Endothelial cell of umbilical vein (primary cell): ENCODE data around the gene ANO1. TPM values are rescaled to one million over a fixed set of nuclear protein-coding genes. Genes with fewer than 3 reads are reported as not detected.

Experiments
- BruUV-seq: library from RNA; stranded (reverse); fragments of 400-500 nt; replicated peaks from 2 replicates; lab custom pipeline; 2021; lab: Mats Ljungman, UMichigan
- CTCF ChIA-PET: fragments of 300-600, 350-600 bp; sonication (Branson Sonifier 250); formaldehyde crosslinking; loops from one replicate; lab custom pipeline; 2021; ENCODE audit warnings: antibody characterized with exemption, inconsistent platforms; lab: Charles Lee
- POLR2A ChIA-PET: fragments of 300-600, 350-600 bp; sonication (Branson Sonifier 250); formaldehyde crosslinking; loops from one replicate; lab custom pipeline; 2021; ENCODE audit warnings: antibody characterized with exemption, inconsistent platforms; lab: Charles Lee
- DNase-seq: peaks from one replicate; pipeline ENCODE4 v3.0.0-alpha.2; 2011; ENCODE audit warnings: low read depth, low spot score
- FAIRE-seq: peaks from 2 replicates; lab custom pipeline; 2011; peaks lifted over from hg19 to GRCh38; lab: Jason Lieb, UNC
- H2AFZ ChIP-seq: 2 replicates; pipeline ENCODE4 v1.6.0; 2012; ENCODE audit warnings: low read depth, low read length, control low read depth, inconsistent platforms
- H3K27ac ChIP-seq: 2 replicates; pipeline ENCODE4 v1.5.1; 2011; ENCODE audit warnings: low read depth, mild to moderate bottlenecking, control low read depth, low read length, moderate library complexity; ENCODE audit not compliant: insufficient read depth
- H3K27me3 ChIP-seq, 2 experiments: 2 replicates each; pipeline versions ENCODE4 v1.6.0 to v1.6.1; 2011; ENCODE audit warnings: low read length in 2 of 2, mixed read lengths in 1 of 2; ENCODE audit not compliant: control insufficient read depth in 2 of 2, insufficient read depth in 2 of 2
- H3K36me3 ChIP-seq, 2 experiments: 2 replicates in 1 of 2; 3 replicates in 1 of 2; pipeline ENCODE4 v1.5.1; 2011; ENCODE audit warnings: low read length in 2 of 2, mild to moderate bottlenecking in 1 of 2, moderate library complexity in 1 of 2; ENCODE audit not compliant: control insufficient read depth in 2 of 2, insufficient read depth in 2 of 2; ENCODE audit errors: extremely low read depth in 1 of 2
- H3K4me1 ChIP-seq: 3 replicates; pipeline ENCODE4 v1.5.1; 2011; ENCODE audit warnings: mild to moderate bottlenecking, low read length; ENCODE audit not compliant: control insufficient read depth, insufficient read depth; ENCODE audit errors: extremely low read depth
- H3K4me2 ChIP-seq: 2 replicates; pipeline ENCODE4 v1.6.1; 2011; ENCODE audit warnings: low read length, control low read depth, mixed read lengths; ENCODE audit not compliant: insufficient read depth
- H3K4me3 ChIP-seq, 3 experiments: fragments of 200-600 bp in 1 of 3; sonication (generic), shearing (Covaris generic) in 1 of 3; replicated peaks in 1 of 3; 2 replicates each; pipeline ENCODE4 v1.5.1; 2011 to 2016; ENCODE audit warnings: control low read depth in 3 of 3, low read length in 3 of 3, mild to moderate bottlenecking in 2 of 3, inconsistent platforms in 1 of 3, low read depth in 1 of 3, moderate library complexity in 1 of 3; ENCODE audit not compliant: insufficient read depth in 1 of 3
- H3K79me2 ChIP-seq: 2 replicates; pipeline ENCODE4 v1.6.0; 2012; ENCODE audit warnings: low read length, inconsistent platforms; ENCODE audit not compliant: control insufficient read depth, insufficient read depth
- H3K9ac ChIP-seq: replicated peaks from 2 replicates; pipeline ENCODE3; 2011; ENCODE audit warnings: low read length, control low read depth; ENCODE audit not compliant: insufficient read depth; ENCODE audit errors: extremely low read depth
- H3K9me1 ChIP-seq: replicated peaks from 3 replicates; pipeline ENCODE4 v1.6.0; 2011; ENCODE audit warnings: mild to moderate bottlenecking, low read length; ENCODE audit not compliant: control insufficient read depth, insufficient read depth; ENCODE audit errors: extremely low read depth
- H3K9me3 ChIP-seq: replicated peaks from 2 replicates; pipeline ENCODE4 v1.5.1; 2012; ENCODE audit warnings: low read length, inconsistent platforms; ENCODE audit not compliant: control insufficient read depth, insufficient read depth
- H4K20me1 ChIP-seq: replicated peaks from 2 replicates; pipeline ENCODE3; 2011; ENCODE audit warnings: mild to moderate bottlenecking, low read length; ENCODE audit not compliant: control insufficient read depth, insufficient read depth; ENCODE audit errors: extremely low read depth
- EZH2 ChIP-seq: IDR thresholded peaks from 2 replicates; pipeline ENCODE4 v1.6.1; 2012; ENCODE audit warnings: borderline replicate concordance, low read depth, mild to moderate bottlenecking, moderate library complexity, low read length, inconsistent platforms; ENCODE audit not compliant: severe bottlenecking
- FOS ChIP-seq: IDR thresholded peaks from 2 replicates; pipeline ENCODE4 v1.6.1; 2011; ENCODE audit warnings: mild to moderate bottlenecking, low read length, moderate library complexity, borderline replicate concordance; ENCODE audit not compliant: insufficient read depth
- GATA2 ChIP-seq: IDR thresholded peaks from 2 replicates; pipeline ENCODE4 v1.7.0; 2011; ENCODE audit warnings: low read depth, mild to moderate bottlenecking, moderate library complexity, mixed read lengths, low read length; ENCODE audit not compliant: insufficient read length, insufficient read depth
- JUN ChIP-seq: IDR thresholded peaks from 2 replicates; pipeline ENCODE4 v1.6.1; 2011; ENCODE audit warnings: borderline replicate concordance, low read depth; ENCODE audit not compliant: insufficient read length, insufficient read depth
- MYC ChIP-seq: IDR thresholded peaks from one replicate; pipeline ENCODE4 v1.6.1; 2011; ENCODE audit warnings: mild to moderate bottlenecking, low read depth, low read length
- POLR2A ChIP-seq: IDR thresholded peaks from 2 replicates; pipeline ENCODE4 v1.6.1; 2012; ENCODE audit warnings: low read depth, mild to moderate bottlenecking, control low read depth, low read length
- POLR2AphosphoS5 ChIP-seq: IDR thresholded peaks from 2 replicates; pipeline ENCODE4 v1.6.1; 2012; ENCODE audit warnings: low read depth, mild to moderate bottlenecking, control low read depth, low read length, moderate library complexity; ENCODE audit not compliant: insufficient read depth
- dilution Hi-C: fragments of 300-500 bp; cut with MboI; formaldehyde crosslinking; loops from one replicate; pipeline ENCODE4 v1.15.0; 2019; ENCODE audit warnings: low sequenced_read_pairs; ENCODE audit not compliant: extremely low pct_ligation_motif_present
- intact Hi-C: fragments of 100-400 bp; cut with micrococcal nuclease; formaldehyde crosslinking; loops from one replicate; pipeline ENCODE4 v1.10.0; 2022
- polyA plus RNA-seq, 4 experiments: library from polyadenylated mRNA; depleted of rRNA in 3 of 4; stranded (reverse) in 3 of 4; unstranded in 1 of 4; fragments of >200 nt; gene quantifications; 2 replicates each; pipeline versions ENCODE4 v1.2.1 to v1.2.3, GENCODE V29; 2011 to 2012; ENCODE audit warnings: missing spikeins in 1 of 4
- total RNA-seq: library from RNA; stranded (reverse); gene quantifications from 2 replicates; pipeline ENCODE4 v1.2.3, GENCODE V29; 2021
- TF ChIP-seq, protein P1 (sequence below): IDR thresholded peaks from 2 replicates; pipeline ENCODE4 v1.6.1; 2011; ENCODE audit not compliant: insufficient read depth, insufficient read length
- TF ChIP-seq, protein P2 (sequence below), 2 donors: IDR thresholded peaks; 1 replicate in 1 of 2; 2 replicates in 1 of 2; pipeline ENCODE4 v1.5.1; 2011; ENCODE audit warnings: low read length in 2 of 2, mild to moderate bottlenecking in 2 of 2, moderate library complexity in 2 of 2, control low read depth in 1 of 2, inconsistent platforms in 1 of 2, low read depth in 1 of 2; ENCODE audit not compliant: insufficient read depth in 1 of 2; ENCODE audit errors: extremely low read depth in 1 of 2

The ANO1 gene
- total and polyA plus RNA-seq, 2 donors (not counting 3 experiments of a cell fraction or from before 2014, with no cell fraction given), result 0.03 to 0.40 TPM

DNA sequence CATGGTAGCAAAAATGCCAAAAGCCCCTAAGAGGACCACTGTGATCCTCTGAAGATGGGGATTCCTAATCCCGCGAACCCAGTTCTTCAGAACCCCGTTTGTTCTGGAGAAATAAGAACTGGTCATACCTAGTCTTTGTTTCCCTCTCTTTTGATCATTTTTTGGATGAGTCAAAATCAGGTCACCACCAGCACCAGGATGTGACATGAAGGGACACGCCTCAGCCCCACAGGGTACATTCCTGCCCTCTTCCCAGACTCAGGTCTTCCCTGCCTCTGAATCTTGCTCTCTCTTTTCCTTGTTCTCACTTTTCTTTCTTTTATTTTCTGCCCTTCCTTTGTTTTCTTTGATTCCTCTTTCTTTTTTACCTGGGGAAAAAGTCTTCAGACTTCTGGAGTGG lies 14.6 kb upstream of the ANO1 start:
- dilution Hi-C loops (no loop called here), intact Hi-C loops (no loop called here)
- Histone ChIP-seq H3K4me1 (no peaks in the 10 kb centered on the region), H3K27ac (no peak overlapping the region), H3K9me3 (no peaks in the 10 kb centered on the region), H3K9ac (no peak overlapping the region), H3K9me1 (no peaks in the 10 kb centered on the region), H3K27me3 (peaks cover 0 to 5% of the 10 kb centered on the region in 2 experiments), H3K4me3 (no peak overlapping the region), H4K20me1 (no peaks in the 10 kb centered on the region), H2AFZ (no peak overlapping the region), H3K4me2 (no peak overlapping the region), H3K36me3 (no peaks in the 10 kb centered on the region), H3K79me2 (no peaks in the 10 kb centered on the region)
- BruUV-seq, result no TSS peak
- no peak for DNase-seq
- ChIA-PET CTCF (interaction anchor here (1.2 to 1.7 kb wide), 2 partner anchors 10 to 22 kb away, joined by 3 to 4 read pairs; no protein-coding TSS in a partner anchor), POLR2A (no interaction called here)
- FAIRE-seq, result no peak
- TF ChIP-seq MYC (no peak), JUN (no peak)

DNA sequence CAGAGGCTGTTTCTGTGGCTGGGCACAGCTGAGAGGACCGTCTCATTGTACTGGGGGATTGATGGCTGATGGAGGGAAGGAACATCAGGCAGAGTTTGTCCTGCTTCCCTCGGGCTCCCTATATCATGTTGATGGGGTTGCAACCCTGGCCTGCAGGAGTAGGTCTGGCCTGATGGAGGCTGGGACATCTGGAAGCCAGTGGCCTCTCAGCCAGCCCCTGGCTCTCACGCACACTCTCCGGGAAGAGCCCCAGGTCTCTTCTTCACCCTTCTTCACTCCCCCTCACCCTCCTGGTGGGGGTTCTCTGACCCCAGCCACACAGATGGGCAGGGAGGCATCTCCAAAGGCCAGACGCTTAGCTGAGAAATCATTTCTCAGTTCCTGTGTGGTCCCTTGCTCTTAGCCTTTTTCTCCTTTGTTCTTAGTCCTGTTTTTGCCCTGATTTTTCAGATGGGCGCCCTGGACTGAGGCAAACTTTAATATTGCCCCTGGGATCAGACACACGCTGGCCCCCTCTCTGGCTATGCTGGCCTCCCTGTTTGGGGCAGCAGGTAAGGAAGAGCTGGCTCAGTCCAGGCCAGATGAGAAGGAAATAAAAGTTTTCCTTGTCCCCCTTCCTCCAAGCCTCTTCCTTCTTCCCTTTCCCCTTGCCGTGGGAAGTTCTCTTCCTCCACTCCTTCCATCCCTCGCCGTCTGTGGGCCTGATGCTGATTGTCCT lies 13.9 kb upstream of the ANO1 start:
- no peak overlapping the region for H3K4me2 ChIP-seq
- H3K27me3 ChIP-seq, result peaks cover 2 to 5% of the 10 kb centered on the region in 2 experiments
- no peak overlapping the region for H3K4me3 ChIP-seq
- H3K4me1 ChIP-seq, result no peaks in the 10 kb centered on the region
- no peak overlapping the region for H3K27ac ChIP-seq
- H3K9me3 ChIP-seq, result no peaks in the 10 kb centered on the region
- no peak overlapping the region for H2AFZ ChIP-seq
- H3K36me3 ChIP-seq, result no peaks in the 10 kb centered on the region
- intact Hi-C loops (no loop called here), dilution Hi-C loops (no loop called here)
- ChIA-PET POLR2A (no interaction called here), CTCF (interaction anchor here (1.2 to 1.7 kb wide), 3 partner anchors 9 to 23 kb away, joined by 3 to 4 read pairs (median 3); no protein-coding TSS in a partner anchor)
- no TSS peak for BruUV-seq
- H3K79me2 ChIP-seq, result no peaks in the 10 kb centered on the region
- H3K9me1 ChIP-seq, result no peaks in the 10 kb centered on the region
- FAIRE-seq, result no peak
- DNase-seq, result no peak
- no peak overlapping the region for H3K9ac ChIP-seq
- TF ChIP-seq, protein P1, sequence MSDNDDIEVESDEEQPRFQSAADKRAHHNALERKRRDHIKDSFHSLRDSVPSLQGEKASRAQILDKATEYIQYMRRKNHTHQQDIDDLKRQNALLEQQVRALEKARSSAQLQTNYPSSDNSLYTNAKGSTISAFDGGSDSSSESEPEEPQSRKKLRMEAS, result no peak
- TF ChIP-seq GATA2, result no peak
- TF ChIP-seq FOS, result no peak
- TF ChIP-seq POLR2A, result no peak
- no peak for TF ChIP-seq MYC
- TF ChIP-seq, protein P2, sequence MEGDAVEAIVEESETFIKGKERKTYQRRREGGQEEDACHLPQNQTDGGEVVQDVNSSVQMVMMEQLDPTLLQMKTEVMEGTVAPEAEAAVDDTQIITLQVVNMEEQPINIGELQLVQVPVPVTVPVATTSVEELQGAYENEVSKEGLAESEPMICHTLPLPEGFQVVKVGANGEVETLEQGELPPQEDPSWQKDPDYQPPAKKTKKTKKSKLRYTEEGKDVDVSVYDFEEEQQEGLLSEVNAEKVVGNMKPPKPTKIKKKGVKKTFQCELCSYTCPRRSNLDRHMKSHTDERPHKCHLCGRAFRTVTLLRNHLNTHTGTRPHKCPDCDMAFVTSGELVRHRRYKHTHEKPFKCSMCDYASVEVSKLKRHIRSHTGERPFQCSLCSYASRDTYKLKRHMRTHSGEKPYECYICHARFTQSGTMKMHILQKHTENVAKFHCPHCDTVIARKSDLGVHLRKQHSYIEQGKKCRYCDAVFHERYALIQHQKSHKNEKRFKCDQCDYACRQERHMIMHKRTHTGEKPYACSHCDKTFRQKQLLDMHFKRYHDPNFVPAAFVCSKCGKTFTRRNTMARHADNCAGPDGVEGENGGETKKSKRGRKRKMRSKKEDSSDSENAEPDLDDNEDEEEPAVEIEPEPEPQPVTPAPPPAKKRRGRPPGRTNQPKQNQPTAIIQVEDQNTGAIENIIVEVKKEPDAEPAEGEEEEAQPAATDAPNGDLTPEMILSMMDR (IDR thresholded peaks at IDR 0.05; ENCODE audit: extremely low read depth in 1 of 2, insufficient read depth in 1 of 2, low read depth in 1 of 2, low read length in 2 of 2), result no peak
- no peak for TF ChIP-seq JUN
- no peak for TF ChIP-seq POLR2AphosphoS5
- TF ChIP-seq EZH2, result no peak
- no peaks in the 10 kb centered on the region for H4K20me1 ChIP-seq
